ENCODE measurements around the gene EPHA2.

DNA sequence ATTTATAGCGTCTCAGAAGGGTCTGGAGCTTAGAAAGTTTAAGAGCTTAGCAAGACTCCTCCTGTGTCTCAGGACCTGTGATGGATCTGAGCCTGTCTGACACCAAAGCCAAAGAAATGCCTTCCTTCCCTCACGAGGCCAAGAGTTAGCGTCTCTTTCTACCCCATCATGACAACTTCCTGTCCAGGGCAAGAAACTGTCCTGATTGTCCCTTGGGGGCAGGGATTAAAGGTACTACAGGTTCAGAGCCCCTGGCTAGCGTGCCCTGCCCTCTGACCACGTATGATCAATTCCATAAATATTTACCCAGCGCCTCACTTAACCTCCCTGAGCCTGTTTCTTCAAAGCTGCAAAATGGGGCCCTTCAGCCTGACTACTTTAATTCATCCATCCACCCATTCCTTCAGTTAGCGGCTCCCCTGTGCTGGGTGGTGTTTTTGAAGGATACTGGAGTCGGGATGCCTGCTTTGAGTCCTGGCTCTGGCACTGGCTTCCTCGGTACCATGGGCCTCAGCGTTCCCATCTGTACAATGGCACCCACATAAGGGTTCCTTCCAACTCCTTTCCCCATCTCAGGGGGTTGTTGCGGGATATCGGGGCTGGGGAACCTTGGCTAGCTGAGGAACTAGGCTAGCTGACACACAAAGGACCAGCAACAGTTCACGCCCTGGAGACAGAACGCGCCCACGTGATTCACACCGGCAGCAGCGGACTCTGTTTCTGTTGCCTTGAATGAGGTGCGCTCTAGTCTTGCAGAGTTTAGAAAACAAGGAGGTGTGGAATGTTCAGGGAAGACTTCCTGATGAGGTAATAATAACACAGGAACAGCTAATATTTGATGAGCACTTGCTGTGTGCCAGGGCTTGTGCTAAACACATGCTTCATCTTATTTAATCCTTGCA lies 23.0 kb upstream of the EPHA2 start:
- TF ChIP-seq POLR2AphosphoS5 (IDR thresholded peaks at IDR 0.05; ENCODE audit: borderline replicate concordance, low read depth, low read length) (no peak), EZH2 (IDR thresholded peaks at IDR 0.05) (no peak), FOXP2 (optimal IDR thresholded peaks at IDR 0.05; ENCODE audit: control extremely low read depth, extremely low read length, insufficient read depth) (no peak)
